ENCODE measurements around the gene DTNA. TPM values are rescaled to one million over a fixed set of nuclear protein-coding genes. Genes with fewer than 3 reads are reported as not detected.
A peak's percentile ranks its signal among the peaks of the same experiment; 100 is the strongest.

The DTNA gene
- total RNA-seq, 2 experiments from 2014 or later, result not detected

GRCh38 chr18:34787931-34788532 is 77.9 kb downstream of the DTNA start:
- intact Hi-C loops (cut with DNase I, micrococcal nuclease), result loop anchor here in 1 of 2 experiments (10.0 kb wide), 1 partner anchor 1553 kb away; no protein-coding TSS in a partner anchor
- Histone ChIP-seq H3K4me3 (ENCODE audit: low read length) (no peak overlapping the region), H3K9me3 (ENCODE audit: control insufficient read depth in 1 of 2, insufficient read depth in 1 of 2, low read length in 2 of 2) (no peaks in the 10 kb centered on the region), H3K36me3 (ENCODE audit: insufficient read depth, low read length) (no peaks in the 10 kb centered on the region), H3K27me3 (ENCODE audit: control insufficient read depth in 1 of 2, insufficient read depth in 2 of 2, low read length in 2 of 2) (no peaks in the 10 kb centered on the region), H3K4me1 (ENCODE audit: insufficient read depth, low read length) (no peaks in the 10 kb centered on the region), H3K27ac (ENCODE audit: low read depth in 1 of 2, low read length in 2 of 2) (no peak overlapping the region)
- ChIA-PET CTCF (interaction anchor here (1.0 kb wide), 1 partner anchor 9 kb away, joined by 9 read pairs; no protein-coding TSS in a partner anchor), POLR2A (no interaction called here)
- Mint-ChIP-seq H3K27ac (no peak overlapping the region), H3K9me3 (no peaks in the 10 kb centered on the region), H3K36me3 (ENCODE audit: low read depth) (no peaks in the 10 kb centered on the region), H3K4me1 (ENCODE audit: low read depth) (no peaks in the 10 kb centered on the region), H3K27me3 (peaks cover 19% of the 10 kb centered on the region), H3K4me3 (no peak overlapping the region)
- TF ChIP-seq CTCF (IDR thresholded peaks at IDR 0.05), result peak; percentile 80
- DNase-seq, result peak in 6 of 14 experiments; percentile 7 to 67 (median 38)
- ATAC-seq (ENCODE audit: poor library complexity), result no peak

GRCh38 chr18:34789768-34790344 is 79.8 kb downstream of the DTNA start:
- DNase-seq, result no peak
- Mint-ChIP-seq H3K4me3 (no peak overlapping the region), H3K27me3 (peaks cover 28% of the 10 kb centered on the region)

GRCh38 chr18:34794348-34794747 is 84.2 kb downstream of the DTNA start:
- intact Hi-C loops (cut with DNase I, micrococcal nuclease), result no loop called here
- Mint-ChIP-seq H3K9me3 (no peaks in the 10 kb centered on the region), H3K27me3 (peaks cover 21% of the 10 kb centered on the region), H3K27ac (no peak overlapping the region), H3K4me3 (no peak overlapping the region), H3K4me1 (ENCODE audit: low read depth) (no peaks in the 10 kb centered on the region), H3K36me3 (ENCODE audit: low read depth) (no peaks in the 10 kb centered on the region)
- Histone ChIP-seq H3K27me3 (ENCODE audit: control insufficient read depth in 1 of 2, insufficient read depth in 2 of 2, low read length in 2 of 2) (peaks cover 0 to 13% of the 10 kb centered on the region in 2 experiments), H3K9me3 (ENCODE audit: control insufficient read depth in 1 of 2, insufficient read depth in 1 of 2, low read length in 2 of 2) (no peaks in the 10 kb centered on the region), H3K27ac (ENCODE audit: low read depth in 1 of 2, low read length in 2 of 2) (no peak overlapping the region), H3K4me3 (ENCODE audit: low read length) (no peak overlapping the region), H3K4me1 (ENCODE audit: insufficient read depth, low read length) (no peaks in the 10 kb centered on the region), H3K36me3 (ENCODE audit: insufficient read depth, low read length) (no peaks in the 10 kb centered on the region)
- POLR2A ChIA-PET, result no interaction called here
- DNase-seq (no peak), ATAC-seq (ENCODE audit: poor library complexity) (no peak)
- CTCF ChIA-PET, result no interaction called here
- TF ChIP-seq CTCF (IDR thresholded peaks at IDR 0.05), result no peak

More at GRCh38 chr18:34789768-34790344, 79.8 kb downstream of the DTNA start:
- Histone ChIP-seq H3K9me3 (ENCODE audit: control insufficient read depth in 1 of 2, insufficient read depth in 1 of 2, low read length in 2 of 2) (no peaks in the 10 kb centered on the region), H3K4me3 (ENCODE audit: low read length) (no peak overlapping the region), H3K36me3 (ENCODE audit: insufficient read depth, low read length) (no peaks in the 10 kb centered on the region), H3K4me1 (ENCODE audit: insufficient read depth, low read length) (no peaks in the 10 kb centered on the region), H3K27me3 (ENCODE audit: control insufficient read depth in 1 of 2, insufficient read depth in 2 of 2, low read length in 2 of 2) (peaks cover 0 to 3% of the 10 kb centered on the region in 2 experiments), H3K27ac (ENCODE audit: low read depth in 1 of 2, low read length in 2 of 2) (no peak overlapping the region)
- H3K9me3 Mint-ChIP-seq, result no peaks in the 10 kb centered on the region
- no peak for ATAC-seq (ENCODE audit: poor library complexity)
- no peaks in the 10 kb centered on the region for H3K4me1 Mint-ChIP-seq (ENCODE audit: low read depth)
- POLR2A ChIA-PET, result no interaction called here
- no peak for TF ChIP-seq CTCF (IDR thresholded peaks at IDR 0.05)
- no peaks in the 10 kb centered on the region for H3K36me3 Mint-ChIP-seq (ENCODE audit: low read depth)
- no peak overlapping the region for H3K27ac Mint-ChIP-seq
- CTCF ChIA-PET, result no interaction called here
- intact Hi-C loops (cut with DNase I, micrococcal nuclease), result loop anchor here in 1 of 2 experiments (10.0 kb wide), 1 partner anchor 1555 kb away; no protein-coding TSS in a partner anchor

All from CD4-positive, alpha-beta T cell (primary cell).